GM19099 (cell line): ENCODE results near the gene SCGB1A1.

Source experiments
- POLR2A ChIP-seq: IDR thresholded peaks from 3 replicates; pipeline ENCODE4 v1.6.1; 2011; ENCODE audit warnings: low read depth; ENCODE audit not compliant: insufficient read length; ENCODE audit errors: extremely low read depth

Gene SCGB1A1

GRCh38 chr11:62398011-62398994 lies 20.5 kb upstream of the SCGB1A1 start:
- no peak for TF ChIP-seq POLR2A

GRCh38 chr11:62399172-62399877 lies 19.5 kb upstream of the SCGB1A1 start:
- TF ChIP-seq POLR2A, result no peak

DNA sequence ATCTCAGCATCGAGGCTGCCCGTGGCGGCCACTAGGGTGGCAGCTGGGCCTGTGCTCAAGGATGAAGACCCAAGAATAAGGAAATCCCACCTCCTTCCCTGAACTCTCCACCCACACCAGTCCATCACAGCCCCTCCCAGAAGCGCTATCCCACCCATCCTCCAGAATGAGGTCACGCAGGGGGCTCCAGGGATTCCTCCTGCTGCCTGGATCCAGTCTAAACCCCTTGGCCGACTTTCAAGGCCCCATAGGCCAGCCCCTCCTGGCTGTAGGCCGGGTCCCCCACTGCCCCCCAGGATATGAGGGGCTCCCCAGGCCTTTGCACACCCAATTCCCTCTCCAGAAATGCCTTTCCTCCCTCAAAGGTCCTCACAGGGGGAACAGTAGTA lies 19.0 kb upstream of the SCGB1A1 start:
- TF ChIP-seq POLR2A, result no peak

DNA sequence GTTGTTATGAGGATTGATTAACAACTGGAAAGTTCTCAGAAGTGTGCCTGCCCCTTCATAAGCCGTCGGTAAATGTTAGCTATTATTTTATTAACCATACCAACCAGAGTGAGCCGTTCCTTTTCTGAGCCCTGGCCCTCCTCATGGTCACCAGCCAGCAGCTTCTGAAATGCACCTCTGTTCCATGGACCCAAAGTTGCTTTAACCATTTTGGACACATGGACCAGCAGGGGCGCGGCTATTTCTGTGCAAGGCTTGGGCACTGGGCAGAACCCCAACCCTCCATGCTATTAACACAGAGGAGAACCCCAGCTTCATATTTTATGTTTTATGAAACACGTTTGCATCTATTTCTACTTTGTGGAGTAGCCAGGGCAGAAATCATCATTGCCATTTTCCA lies 18.6 kb upstream of the SCGB1A1 start:
- no peak for TF ChIP-seq POLR2A

- no peak for TF ChIP-seq POLR2A
Measured at GRCh38 chr11:62400760-62401159, 18.1 kb upstream of the SCGB1A1 start.

DNA sequence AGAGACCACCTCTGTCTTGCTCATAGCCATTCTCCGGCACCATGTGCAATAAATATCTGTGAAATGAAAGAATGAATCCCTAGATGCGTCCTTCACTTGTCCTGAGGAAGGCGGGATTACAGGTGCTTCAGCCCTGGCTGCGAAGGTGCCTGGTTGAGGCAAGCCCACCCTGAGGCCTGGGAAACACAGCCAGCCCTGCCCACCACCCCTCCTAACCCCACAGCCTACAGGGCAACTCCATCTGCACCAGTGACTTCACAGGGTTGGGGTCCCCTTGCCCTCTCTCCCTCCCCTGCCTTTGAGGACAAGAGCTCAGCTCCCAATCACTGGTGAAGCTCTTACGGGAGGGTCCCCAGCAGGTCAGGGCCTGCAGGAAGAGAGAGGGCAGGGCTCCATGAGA lies 17.5 kb upstream of the SCGB1A1 start:
- no peak for TF ChIP-seq POLR2A

- no peak for TF ChIP-seq POLR2A
Measured at GRCh38 chr11:62401811-62402210, 17.0 kb upstream of the SCGB1A1 start.

- no peak for TF ChIP-seq POLR2A
Measured at GRCh38 chr11:62402226-62402959, 16.4 kb upstream of the SCGB1A1 start.

GRCh38 chr11:62402960-62403730 lies 15.7 kb upstream of the SCGB1A1 start:
- TF ChIP-seq POLR2A, result no peak

- TF ChIP-seq POLR2A, result no peak
Measured at GRCh38 chr11:62404435-62404834, 14.4 kb upstream of the SCGB1A1 start.

- TF ChIP-seq POLR2A, result no peak
Measured at GRCh38 chr11:62404901-62405300, 13.9 kb upstream of the SCGB1A1 start.

DNA sequence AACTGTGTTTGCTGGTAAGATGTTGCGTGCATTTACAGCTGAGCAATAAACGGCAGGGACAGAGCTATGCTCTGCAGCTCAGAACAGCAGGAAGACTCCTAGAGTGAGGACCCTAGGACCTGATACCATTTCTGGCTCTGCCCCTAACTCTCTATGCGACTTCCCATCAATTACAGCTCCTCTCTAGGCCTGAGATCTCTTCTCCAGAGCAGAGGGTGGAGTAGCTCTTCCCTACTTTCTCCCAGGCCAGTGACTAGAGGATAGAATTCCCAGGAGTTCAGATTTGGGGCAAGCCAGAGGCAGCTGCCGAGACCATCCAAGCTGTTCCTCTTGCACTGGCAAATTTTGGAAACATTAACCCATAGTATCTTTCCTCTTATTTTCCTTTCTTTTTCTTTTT lies 12.8 kb upstream of the SCGB1A1 start:
- TF ChIP-seq POLR2A, result no peak

- no peak for TF ChIP-seq POLR2A
Measured at GRCh38 chr11:62409831-62410230, 9.0 kb upstream of the SCGB1A1 start.

GRCh38 chr11:62410972-62411371 lies 7.9 kb upstream of the SCGB1A1 start:
- no peak for TF ChIP-seq POLR2A
